Kidney (tissue), 14 donors: ENCODE data around the gene KLF11. TPM values are rescaled to one million over a fixed set of nuclear protein-coding genes. Genes with fewer than 3 reads are reported as not detected.

Experiments
- DNase-seq, 5 donors: peaks; one replicate each; pipeline ENCODE4 v3.0.0-alpha.2; 2013 to 2020
- FAIRE-seq: peaks from 2 replicates; lab custom pipeline; 2012; peaks lifted over from hg19 to GRCh38; lab: Jason Lieb, UNC
- H3K27ac ChIP-seq, 2 donors: one replicate each; pipeline ENCODE4 v1.7.0; 2013; ENCODE audit warnings: low read depth in 2 of 2, low read length in 2 of 2, inconsistent platforms in 1 of 2
- H3K27me3 ChIP-seq: one replicate; pipeline ENCODE4 v1.7.1; 2013; ENCODE audit warnings: low read length, inconsistent platforms; ENCODE audit not compliant: control insufficient read depth, insufficient read depth
- H3K36me3 ChIP-seq, 3 donors: one replicate each; pipeline versions ENCODE4 v1.7.0 to v1.7.1; 2013; ENCODE audit warnings: low read length in 3 of 3, control low read depth in 1 of 3, inconsistent platforms in 1 of 3; ENCODE audit not compliant: insufficient read depth in 3 of 3, control insufficient read depth in 2 of 3
- H3K4me1 ChIP-seq, 3 donors: one replicate each; pipeline versions ENCODE4 v1.7.0 to v1.7.1; 2013; ENCODE audit warnings: low read length in 3 of 3, inconsistent platforms in 1 of 3, low read depth in 1 of 3; ENCODE audit not compliant: control insufficient read depth in 2 of 3, insufficient read depth in 2 of 3
- H3K4me3 ChIP-seq, 3 donors: one replicate each; pipeline versions ENCODE4 v1.7.0 to v1.8.1; 2013; ENCODE audit warnings: low read length in 3 of 3, control low read depth in 1 of 3, inconsistent platforms in 1 of 3
- H3K9ac ChIP-seq, 3 donors: one replicate each; pipeline versions ENCODE4 v1.7.0 to v1.7.1; 2013; ENCODE audit warnings: low read length in 3 of 3, control low read depth in 1 of 3, inconsistent platforms in 1 of 3
- H3K9me3 ChIP-seq, 3 donors: one replicate each; pipeline versions ENCODE4 v1.7.0 to v1.7.1; 2013; ENCODE audit warnings: low read length in 3 of 3, control low read depth in 1 of 3, inconsistent platforms in 1 of 3; ENCODE audit not compliant: control insufficient read depth in 2 of 3, insufficient read depth in 1 of 3
- CTCF ChIP-seq: IDR thresholded peaks from 3 replicates; pipeline ENCODE4 v1.5.1; 2012; ENCODE audit warnings: mild to moderate bottlenecking, moderate library complexity, borderline replicate concordance; ENCODE audit not compliant: insufficient read depth; ENCODE audit errors: extremely low read depth
- intact Hi-C: fragments of 100-400 bp; cut with DNase I; formaldehyde crosslinking; loops from one replicate; pipeline ENCODE4 v1.11.1; 2022
- polyA plus RNA-seq: library from polyadenylated mRNA; stranded (reverse); fragments of 350-450 nt; fragmentation: Illumina TruSeq; extraction: RNeasy Lipid Tissue Mini Kit (QIAGEN cat#74804); gene quantifications from one replicate; pipeline ENCODE4 v1.2.3, GENCODE V29; 2014; ENCODE audit warnings: low read depth, low replicate concordance; ENCODE audit not compliant: insufficient read depth
- total RNA-seq: library from RNA; stranded (reverse); fragmentation: NEBNext Ultra II Directional; extraction: Animal tissue kit (Norgen Biotek cat#: 25700); gene quantifications from one replicate; pipeline ENCODE4 v1.2.1, GENCODE V29; 2021
- donor health status: control.
- donor health status: control.
- donor health status: control.
- donor health status: control.
- donor health status: control.
- donor health status: DM: yes; HTN: yes; CAD: no.
- donor health status: Normal renal cell carcinoma (clear cell type).

KLF11 gene
- total and polyA plus RNA-seq, 2 donors from 2014 or later = 9.4 to 34.0 TPM

- intact Hi-C loops = loop anchor here (10.0 kb wide), 1 partner anchor 362 kb away; no protein-coding TSS in a partner anchor
- H3K9ac ChIP-seq = peak overlapping the region in 1 of 3 donors; percentile 58
- DNase-seq (peak; percentile 91 to 95 (median 93)), FAIRE-seq (no peak)
- peak overlapping the region in 2 of 3 donors; percentile 32 to 40 for H3K4me3 ChIP-seq
- H3K36me3 ChIP-seq = peaks cover 0 to 4% (median 0%) of the 10 kb centered on the region in 3 donors
- H3K27ac ChIP-seq = peak overlapping the region in 1 of 2 donors; percentile 51
- peaks cover 0 to 27% (median 23%) of the 10 kb centered on the region in 3 donors for H3K4me1 ChIP-seq
- peak; percentile 96 for TF ChIP-seq CTCF
- H3K27me3 ChIP-seq = no peaks in the 10 kb centered on the region
- no peaks in the 10 kb centered on the region for H3K9me3 ChIP-seq
Measured at GRCh38 chr2:10072656-10073480, 29.5 kb downstream of the KLF11 start.

- DNase-seq (peak in 1 of 5 donors; percentile 47), FAIRE-seq (no peak)
- no peaks in the 10 kb centered on the region for H3K9me3 ChIP-seq
- H3K9ac ChIP-seq = peak overlapping the region in 1 of 3 donors; percentile 58
- H3K27ac ChIP-seq = peak overlapping the region; percentile 16 to 65
- H3K4me3 ChIP-seq = peak overlapping the region in 1 of 3 donors; percentile 32
- H3K36me3 ChIP-seq = peaks cover 0 to 4% (median 0%) of the 10 kb centered on the region in 3 donors
- H3K4me1 ChIP-seq = peaks cover 0 to 33% (median 23%) of the 10 kb centered on the region in 3 donors
- intact Hi-C loops = loop anchor here (10.0 kb wide), 1 partner anchor 361 kb away; no protein-coding TSS in a partner anchor
- no peak for TF ChIP-seq CTCF
- no peaks in the 10 kb centered on the region for H3K27me3 ChIP-seq
Measured at GRCh38 chr2:10073706-10074105, 30.4 kb downstream of the KLF11 start.

GRCh38 chr2:10075101-10075500 is 31.8 kb downstream of the KLF11 start:
- intact Hi-C loops = loop anchor here (10.0 kb wide), 1 partner anchor 360 kb away; no protein-coding TSS in a partner anchor
- H3K9me3 ChIP-seq = no peaks in the 10 kb centered on the region
- TF ChIP-seq CTCF = no peak
- H3K4me3 ChIP-seq = peak overlapping the region in 1 of 3 donors; percentile 33
- DNase-seq = peak in 1 of 5 donors; percentile 39
- H3K36me3 ChIP-seq = peaks cover 0 to 4% (median 0%) of the 10 kb centered on the region in 3 donors
- H3K27me3 ChIP-seq = no peaks in the 10 kb centered on the region
- peak overlapping the region in 1 of 3 donors; percentile 55 for H3K9ac ChIP-seq
- peaks cover 0 to 37% (median 23%) of the 10 kb centered on the region in 3 donors for H3K4me1 ChIP-seq
- H3K27ac ChIP-seq = no peak overlapping the region
- FAIRE-seq = no peak
